H1 (cell line): Measurements from ENCODE around the gene GKN2. TPM values are rescaled to one million over a fixed set of nuclear protein-coding genes. Genes with fewer than 3 reads are reported as not detected.

Experiments
- CTCF ChIA-PET: fragments of 300-600 bp; sonication (Branson Sonifier 250); formaldehyde crosslinking; loops from one replicate; lab custom pipeline; 2021; ENCODE audit not compliant: partially characterized antibody; lab: Charles Lee
- POLR2A ChIA-PET: fragments of 300-600 bp; sonication (Branson Sonifier 250); formaldehyde crosslinking; loops from one replicate; lab custom pipeline; 2021; ENCODE audit warnings: inconsistent platforms; ENCODE audit not compliant: partially characterized antibody; lab: Charles Lee
- DNase-seq, 2 experiments: peaks; one replicate each; pipeline versions ENCODE4 v3.0.0 to v3.0.0-alpha.2; 2010 to 2022; ENCODE audit warnings: low spot score in 2 of 2, low read depth in 1 of 2, mixed read lengths in 1 of 2
- FAIRE-seq: peaks from 2 replicates; lab custom pipeline; 2011; peaks lifted over from hg19 to GRCh38; lab: Jason Lieb, UNC
- H2AFZ ChIP-seq: 2 replicates; pipeline ENCODE4 v1.8.1; 2012; ENCODE audit warnings: low read length, inconsistent platforms
- H2AK5ac ChIP-seq: 2 replicates; pipeline ENCODE4 v1.6.1; 2013; ENCODE audit warnings: low read depth, low read length
- H2BK120ac ChIP-seq: replicated peaks from 2 replicates; pipeline ENCODE3; 2013; ENCODE audit warnings: low read depth, low read length, inconsistent platforms
- H2BK12ac ChIP-seq: 2 replicates; pipeline ENCODE4 v1.6.1; 2013; ENCODE audit warnings: low read depth, low read length
- H2BK15ac ChIP-seq: 2 replicates; pipeline ENCODE4 v1.6.1; 2013; ENCODE audit warnings: low read length
- H2BK20ac ChIP-seq: 2 replicates; pipeline ENCODE4 v1.6.1; 2013; ENCODE audit warnings: low read length
- H2BK5ac ChIP-seq: 2 replicates; pipeline ENCODE4 v1.6.1; 2013; ENCODE audit warnings: low read depth, low read length
- H3K14ac ChIP-seq: 2 replicates; pipeline ENCODE4 v1.6.1; 2013; ENCODE audit warnings: inconsistent platforms; ENCODE audit not compliant: insufficient read length
- H3K18ac ChIP-seq: 2 replicates; pipeline ENCODE4 v1.6.1; 2013; ENCODE audit warnings: low read length; ENCODE audit errors: extremely low read depth
- H3K23ac ChIP-seq: 2 replicates; pipeline ENCODE4 v1.6.1; 2013; ENCODE audit warnings: inconsistent platforms; ENCODE audit not compliant: insufficient read length
- H3K23me2 ChIP-seq: 2 replicates; pipeline ENCODE4 v1.6.1; 2013; ENCODE audit warnings: low read depth, low read length
- H3K27ac ChIP-seq: 2 replicates; pipeline ENCODE4 v1.6.1; 2011; ENCODE audit warnings: low read depth, low read length, inconsistent platforms
- H3K27me3 ChIP-seq, 4 experiments: replicated peaks in 1 of 4; 1 replicate in 1 of 4; 2 replicates in 3 of 4; pipeline versions ENCODE4 v1.6.1 to v1.8.1; 2011 to 2013; ENCODE audit warnings: low read length in 3 of 4, mild to moderate bottlenecking in 3 of 4, inconsistent platforms in 2 of 4, mixed read lengths in 2 of 4, moderate library complexity in 1 of 4; ENCODE audit not compliant: control insufficient read depth in 3 of 4, insufficient read depth in 3 of 4; ENCODE audit errors: extremely low read depth in 1 of 4
- H3K36me3 ChIP-seq, 4 experiments: 2 replicates each; pipeline versions ENCODE4 v1.6.1 to v1.8.1; 2011 to 2013; ENCODE audit warnings: mild to moderate bottlenecking in 4 of 4, low read length in 3 of 4, moderate library complexity in 2 of 4, control low read depth in 1 of 4, inconsistent platforms in 1 of 4; ENCODE audit not compliant: insufficient read depth in 4 of 4, control insufficient read depth in 2 of 4
- H3K4ac ChIP-seq: replicated peaks from 2 replicates; pipeline ENCODE3; 2013; ENCODE audit warnings: low read length, low read depth, mixed read lengths, inconsistent platforms; ENCODE audit not compliant: insufficient read length
- H3K4me1 ChIP-seq, 4 experiments: replicated peaks in 1 of 4; 1 replicate in 1 of 4; 2 replicates in 3 of 4; pipeline versions ENCODE4 v1.6.1 to v1.8.1; 2011 to 2013; ENCODE audit warnings: low read length in 3 of 4, inconsistent platforms in 2 of 4, mixed read lengths in 1 of 4; ENCODE audit not compliant: insufficient read depth in 4 of 4, control insufficient read depth in 3 of 4
- H3K4me2 ChIP-seq, 2 experiments: 2 replicates each; pipeline versions ENCODE4 v1.6.1 to v1.8.1; 2011 to 2013; ENCODE audit warnings: low read depth in 2 of 2, low read length in 2 of 2, control low read depth in 1 of 2, inconsistent platforms in 1 of 2, mild to moderate bottlenecking in 1 of 2; ENCODE audit not compliant: insufficient read depth in 1 of 2
- H3K4me3 ChIP-seq, 4 experiments: fragments of 200-600, 300-600 bp in 1 of 4; sonication (generic), shearing (Covaris generic), sonication (Bioruptor Twin) in 1 of 4; 2 replicates each; pipeline versions ENCODE4 v1.5.1 to v1.8.1; 2011 to 2016; ENCODE audit warnings: low read length in 4 of 4, low read depth in 3 of 4, control low read depth in 2 of 4, inconsistent platforms in 2 of 4, mild to moderate bottlenecking in 2 of 4, mixed read lengths in 1 of 4, moderate library complexity in 1 of 4; ENCODE audit not compliant: insufficient read depth in 2 of 4; ENCODE audit errors: extremely low read depth in 1 of 4
- H3K56ac ChIP-seq: replicated peaks from 2 replicates; pipeline ENCODE3; 2013; ENCODE audit warnings: low read depth, mild to moderate bottlenecking, mixed read lengths, low read length, inconsistent platforms; ENCODE audit not compliant: insufficient read length
- H3K79me1 ChIP-seq: 2 replicates; pipeline ENCODE4 v1.6.1; 2013; ENCODE audit warnings: low read depth, low read length, control low read depth
- H3K79me2 ChIP-seq, 2 experiments: 2 replicates each; pipeline versions ENCODE4 v1.6.1 to v1.8.1; 2012 to 2013; ENCODE audit warnings: low read length in 2 of 2, mild to moderate bottlenecking in 2 of 2, inconsistent platforms in 1 of 2; ENCODE audit not compliant: insufficient read depth in 2 of 2, control insufficient read depth in 1 of 2
- H3K9ac ChIP-seq, 4 experiments: replicated peaks in 1 of 4; 1 replicate in 1 of 4; 2 replicates in 3 of 4; pipeline versions ENCODE4 v1.6.1 to v1.8.1; 2011 to 2013; ENCODE audit warnings: low read depth in 3 of 4, low read length in 3 of 4, control low read depth in 2 of 4, mild to moderate bottlenecking in 2 of 4, moderate library complexity in 2 of 4, inconsistent platforms in 1 of 4; ENCODE audit errors: extremely low read depth in 1 of 4
- H3K9me3 ChIP-seq, 2 experiments: 2 replicates each; pipeline versions ENCODE4 v1.6.1 to v1.8.1; 2012 to 2013; ENCODE audit warnings: mild to moderate bottlenecking in 2 of 2, moderate library complexity in 2 of 2, control low read depth in 1 of 2, inconsistent platforms in 1 of 2, low read depth in 1 of 2, low read length in 1 of 2, mixed read lengths in 1 of 2; ENCODE audit not compliant: insufficient read depth in 2 of 2
- H4K20me1 ChIP-seq, 2 experiments: replicated peaks in 1 of 2; 2 replicates each; pipeline versions ENCODE3 to v1.8.1; 2011 to 2013; ENCODE audit warnings: inconsistent platforms in 2 of 2, low read length in 2 of 2, mild to moderate bottlenecking in 1 of 2; ENCODE audit not compliant: insufficient read depth in 2 of 2, control insufficient read depth in 1 of 2
- H4K5ac ChIP-seq: 2 replicates; pipeline ENCODE4 v1.6.1; 2013; ENCODE audit warnings: low read length, low read depth, mixed read lengths, inconsistent platforms; ENCODE audit not compliant: insufficient read length
- H4K8ac ChIP-seq: 2 replicates; pipeline ENCODE4 v1.8.0; 2013; ENCODE audit warnings: mild to moderate bottlenecking, moderate library complexity, low read length, inconsistent platforms; ENCODE audit not compliant: insufficient read depth; ENCODE audit errors: extremely low read depth
- H4K91ac ChIP-seq: replicated peaks from 2 replicates; pipeline ENCODE3; 2013; ENCODE audit warnings: low read length, mixed read lengths, inconsistent platforms; ENCODE audit not compliant: insufficient read length
- ATF3 ChIP-seq: IDR thresholded peaks from 2 replicates; pipeline ENCODE4 v1.6.1; 2011; ENCODE audit warnings: low read depth, mild to moderate bottlenecking, low read length; ENCODE audit not compliant: insufficient read depth
- GTF2F1 ChIP-seq: IDR thresholded peaks from 2 replicates; pipeline ENCODE4 v1.6.1; 2012; ENCODE audit warnings: low read depth, low read length, improper control_type of control experiment, borderline replicate concordance
- POLR2A ChIP-seq, 2 experiments: IDR thresholded peaks; 1 replicate in 1 of 2; 2 replicates in 1 of 2; pipeline ENCODE4 v1.6.1; 2011; ENCODE audit warnings: low read depth in 2 of 2, low read length in 2 of 2, mild to moderate bottlenecking in 2 of 2; ENCODE audit errors: control extremely low read depth in 1 of 2
- SIX5 ChIP-seq: IDR thresholded peaks from 2 replicates; pipeline ENCODE4 v1.6.1; 2011; ENCODE audit warnings: mild to moderate bottlenecking, low read depth, low read length
- ZNF274 ChIP-seq: IDR thresholded peaks from 2 replicates; pipeline ENCODE4 v1.7.0; 2012; ENCODE audit warnings: low read length, borderline replicate concordance; ENCODE audit errors: extremely low read depth
- WGBS, 2 experiments: shearing (Covaris generic) in 1 of 2; methylation state at CpG; one replicate each; pipeline versions ENCODE4 v1.1.6 to v1.1.7; 2013 to 2015; ENCODE audit warnings: low lambda C conversion rate in 2 of 2, mixed read lengths in 2 of 2, inconsistent platforms in 1 of 2, low coverage in 1 of 2, missing lambda C conversion rate in 1 of 2; ENCODE audit not compliant: insufficient replicate concordance in 2 of 2, insufficient coverage in 1 of 2, insufficient read length in 1 of 2; ENCODE audit errors: extremely low coverage in 1 of 2, missing lambda C conversion rate in 1 of 2; 5-methylcytosine and 5-hydroxymethylcytosine counted together
- polyA plus RNA-seq, 7 experiments: library from polyadenylated mRNA; depleted of rRNA in 3 of 7; stranded (reverse) in 5 of 7; unstranded in 2 of 7; fragments of >200 nt in 5 of 7; fragments of 200-250 nt in 2 of 7; gene quantifications; 1 replicate in 5 of 7; 2 replicates in 1 of 7; 4 replicates in 1 of 7; pipeline versions ENCODE4 v1.2.1 to v1.2.3, GENCODE V29; 2011 to 2013; ENCODE audit warnings: missing spikeins in 2 of 7, mixed read lengths in 2 of 7
- total RNA-seq: library from RNA; stranded (reverse); fragmentation: NEBNext Ultra II Directional; extraction: Animal tissue kit (Norgen Biotek cat#: 25700); gene quantifications from 2 replicates; pipeline ENCODE4 v1.2.1, GENCODE V29; 2021

Gene GKN2
- total and polyA plus RNA-seq, 2 of the 8 experiments (the other 6 are each of a cell fraction or from before 2014, with no cell fraction given) = not detected

GRCh38 chr2:68916226-68916625, 36.5 kb downstream of the GKN2 start:
- H3K27me3 ChIP-seq = no peaks in the 10 kb centered on the region
- H3K4me2 ChIP-seq = no peak overlapping the region
- H3K4ac ChIP-seq = no peak overlapping the region
- TF ChIP-seq ZNF274 (no peak), SIX5 (no peak), POLR2A (IDR thresholded peaks at IDR 0.05; ENCODE audit: control extremely low read depth in 1 of 2, low read depth in 2 of 2, low read length in 2 of 2) (no peak), ATF3 (no peak), GTF2F1 (no peak)
- TF ChIP-seq, all 59 proteins: peak for 0
- H3K79me2 ChIP-seq = no peaks in the 10 kb centered on the region
- ChIA-PET POLR2A (no interaction called here), CTCF (interaction anchor here (1.5 to 5.0 kb wide), 2 partner anchors 10 to 75 kb away, joined by 3 to 54 read pairs; no protein-coding TSS in a partner anchor)
- H3K14ac ChIP-seq = no peak overlapping the region
- H2AFZ ChIP-seq = no peak overlapping the region
- no peak overlapping the region for H3K4me3 ChIP-seq
- no peak overlapping the region for H3K23ac ChIP-seq
- no peak for FAIRE-seq
- H3K4me1 ChIP-seq = peaks cover 0 to 3% (median 2%) of the 10 kb centered on the region in 4 experiments; a peak in 2 of 7 replicates
- no peak overlapping the region for H3K18ac ChIP-seq
- no peak overlapping the region for H2BK5ac ChIP-seq
- H4K91ac ChIP-seq = no peak overlapping the region
- no peak overlapping the region for H3K9ac ChIP-seq
- no peak overlapping the region for H2BK15ac ChIP-seq
- H3K27ac ChIP-seq = no peak overlapping the region
- H2BK20ac ChIP-seq = no peak overlapping the region
- H4K5ac ChIP-seq = no peak overlapping the region
- H3K36me3 ChIP-seq = no peaks in the 10 kb centered on the region
- 93% methylated on average over 1 of the region's 1 CpG; no CpG with 5 or more reads in 1 of the 2 experiments for WGBS, 2 experiments
- DNase-seq = no peak
- H2BK120ac ChIP-seq = no peak overlapping the region
- H4K20me1 ChIP-seq = no peaks in the 10 kb centered on the region
- no peaks in the 10 kb centered on the region for H3K9me3 ChIP-seq
- H2AK5ac ChIP-seq = no peak overlapping the region
- H3K23me2 ChIP-seq = no peaks in the 10 kb centered on the region
- H3K79me1 ChIP-seq = no peaks in the 10 kb centered on the region
- no peak overlapping the region for H2BK12ac ChIP-seq
- H3K56ac ChIP-seq = no peak overlapping the region
- H4K8ac ChIP-seq = no peak overlapping the region
